ENCODE data around the gene DNAH14.
"Not testable (repeated sequence)": the region's sequence is repeated elsewhere in the genome, so short reads cannot be mapped to it uniquely, and the experiment has no call there.

DNA sequence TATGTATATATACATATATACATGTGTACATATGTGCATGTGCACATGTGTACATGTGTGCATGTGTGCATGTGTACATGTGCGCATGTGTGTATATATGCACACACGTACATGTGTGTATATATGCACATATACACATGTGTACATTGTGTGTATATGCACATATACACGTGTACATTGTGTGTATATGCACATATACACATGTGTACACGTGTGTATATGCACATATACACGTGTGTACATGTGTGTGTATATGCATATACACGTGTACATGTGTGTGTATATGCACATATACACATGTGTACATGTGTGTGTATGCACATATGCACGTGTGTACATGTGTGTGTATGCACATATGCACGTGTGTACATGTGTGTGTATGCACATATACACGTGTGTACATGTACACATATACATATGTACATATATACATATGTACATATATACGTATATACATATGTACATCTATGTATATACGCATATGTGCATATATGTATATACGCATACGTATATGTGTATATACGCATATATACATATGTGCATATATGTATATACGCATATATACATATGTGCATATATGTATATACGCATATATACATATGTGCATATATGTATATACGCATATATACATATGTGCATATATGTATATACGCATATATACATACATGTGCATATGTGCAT, 405.8 kb downstream of the DNAH14 start:
- TF ChIP-seq, protein P1, sequence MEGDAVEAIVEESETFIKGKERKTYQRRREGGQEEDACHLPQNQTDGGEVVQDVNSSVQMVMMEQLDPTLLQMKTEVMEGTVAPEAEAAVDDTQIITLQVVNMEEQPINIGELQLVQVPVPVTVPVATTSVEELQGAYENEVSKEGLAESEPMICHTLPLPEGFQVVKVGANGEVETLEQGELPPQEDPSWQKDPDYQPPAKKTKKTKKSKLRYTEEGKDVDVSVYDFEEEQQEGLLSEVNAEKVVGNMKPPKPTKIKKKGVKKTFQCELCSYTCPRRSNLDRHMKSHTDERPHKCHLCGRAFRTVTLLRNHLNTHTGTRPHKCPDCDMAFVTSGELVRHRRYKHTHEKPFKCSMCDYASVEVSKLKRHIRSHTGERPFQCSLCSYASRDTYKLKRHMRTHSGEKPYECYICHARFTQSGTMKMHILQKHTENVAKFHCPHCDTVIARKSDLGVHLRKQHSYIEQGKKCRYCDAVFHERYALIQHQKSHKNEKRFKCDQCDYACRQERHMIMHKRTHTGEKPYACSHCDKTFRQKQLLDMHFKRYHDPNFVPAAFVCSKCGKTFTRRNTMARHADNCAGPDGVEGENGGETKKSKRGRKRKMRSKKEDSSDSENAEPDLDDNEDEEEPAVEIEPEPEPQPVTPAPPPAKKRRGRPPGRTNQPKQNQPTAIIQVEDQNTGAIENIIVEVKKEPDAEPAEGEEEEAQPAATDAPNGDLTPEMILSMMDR (IDR thresholded peaks at IDR 0.05), result not testable (repeated sequence)
- not testable (repeated sequence) for TF ChIP-seq POLR2A, POLR2AphosphoS5 (IDR thresholded peaks at IDR 0.05)

All from breast epithelium (tissue), 3 donors.